Transverse colon (tissue), 1 donor: ENCODE results near the gene SLC25A23.

Source experiments
- EP300 ChIP-seq: sonication (generic); formaldehyde crosslinking; IDR thresholded peaks from one replicate; pipeline ENCODE4 v1.6.1; 2017; ENCODE audit warnings: antibody characterized with exemption, low read depth
- POLR2A ChIP-seq: fragments of 450-650 bp; IDR thresholded peaks from one replicate; pipeline ENCODE4 v1.6.1; 2016; ENCODE audit warnings: antibody characterized with exemption, mild to moderate bottlenecking, moderate library complexity

DNA sequence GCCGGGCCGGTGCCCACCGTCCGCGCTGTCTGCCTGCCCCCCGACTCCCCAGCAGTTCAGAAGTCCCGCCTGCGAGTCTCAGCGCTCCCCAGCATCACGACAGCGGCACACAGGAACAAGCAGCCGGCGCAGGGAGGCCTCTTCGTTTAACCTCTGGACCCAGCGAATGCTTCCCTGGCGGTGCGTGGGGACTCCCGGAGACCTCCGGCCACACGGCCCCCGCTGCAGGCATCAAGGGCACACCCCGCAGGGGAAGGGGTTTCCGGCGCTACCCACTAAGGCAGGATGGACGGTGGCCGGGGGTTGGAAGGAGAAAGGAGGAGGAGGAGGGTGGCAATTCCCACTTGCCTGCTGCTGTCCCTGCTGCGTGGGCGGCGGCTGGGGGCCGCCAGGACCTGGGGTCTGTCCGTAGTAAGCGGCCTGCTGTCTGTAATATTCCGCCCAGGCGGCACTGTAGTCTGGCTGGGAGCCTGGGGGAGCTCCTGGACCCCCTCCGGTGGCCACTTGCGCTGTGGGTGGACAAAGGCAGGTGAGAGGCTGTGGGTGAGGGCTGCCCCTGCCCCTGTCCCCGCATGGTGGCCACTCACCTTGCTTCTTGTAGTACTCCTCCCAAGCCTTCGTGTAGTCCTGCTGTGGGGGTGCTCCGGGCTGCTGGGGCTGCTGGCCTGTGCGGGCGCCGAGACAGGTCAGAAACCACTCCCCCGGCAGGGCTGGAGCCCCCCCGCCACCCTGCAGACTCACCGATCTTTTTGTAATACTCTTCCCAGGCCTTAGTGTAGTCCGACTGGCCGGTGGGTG is 44.6 kb downstream of the SLC25A23 start:
- TF ChIP-seq EP300, result no peak
- TF ChIP-seq POLR2A, result no peak
